Endodermal cell (in vitro differentiated cells): Measurements from ENCODE around the gene MYO5A. TPM values are rescaled to one million over a fixed set of nuclear protein-coding genes. Genes with fewer than 3 reads are reported as not detected.

ENCODE experiments used
- DNase-seq: peaks from one replicate; pipeline ENCODE4 v3.0.0-alpha.2; 2017
- H3K27ac ChIP-seq: 2 replicates; pipeline ENCODE4 v1.5.1; 2013; ENCODE audit warnings: mild to moderate bottlenecking, low read depth, low read length, moderate library complexity
- H3K27me3 ChIP-seq: 2 replicates; pipeline ENCODE4 v1.6.1; 2013; ENCODE audit warnings: mild to moderate bottlenecking, low read length, moderate library complexity; ENCODE audit not compliant: insufficient read depth, control insufficient read depth, poor library complexity, severe bottlenecking
- H3K36me3 ChIP-seq: 2 replicates; pipeline ENCODE4 v1.7.0; 2013; ENCODE audit warnings: mild to moderate bottlenecking, low read length, moderate library complexity; ENCODE audit not compliant: control insufficient read depth, insufficient read depth
- H3K4me1 ChIP-seq: one replicate; pipeline ENCODE4 v1.7.0; 2013; ENCODE audit warnings: low read length; ENCODE audit not compliant: control insufficient read depth, insufficient read depth
- H3K4me3 ChIP-seq: 2 replicates; pipeline ENCODE4 v1.5.1; 2013; ENCODE audit warnings: mild to moderate bottlenecking, low read length, moderate library complexity
- H3K9ac ChIP-seq: 2 replicates; pipeline ENCODE4 v1.6.1; 2013; ENCODE audit warnings: mild to moderate bottlenecking, low read length, moderate library complexity; ENCODE audit not compliant: poor library complexity, severe bottlenecking; ENCODE audit errors: extremely low read depth
- H3K9me3 ChIP-seq: 2 replicates; pipeline ENCODE4 v1.6.1; 2013; ENCODE audit warnings: mild to moderate bottlenecking, low read length, moderate library complexity; ENCODE audit not compliant: control insufficient read depth
- H3K27ac Mint-ChIP-seq: 2 replicates; pipeline ENCODE4 v1.8.0; 2020; ENCODE audit warnings: mixed read lengths
- H3K27me3 Mint-ChIP-seq: 2 replicates; pipeline ENCODE4 v1.8.0; 2021; ENCODE audit warnings: mild to moderate bottlenecking, mixed read lengths; ENCODE audit not compliant: insufficient read depth
- H3K36me3 Mint-ChIP-seq: 2 replicates; pipeline ENCODE4 v1.8.0; 2020; ENCODE audit warnings: low read depth, mixed read lengths
- H3K4me1 Mint-ChIP-seq: 2 replicates; pipeline ENCODE4 v1.8.0; 2020; ENCODE audit warnings: mixed read lengths
- H3K4me3 Mint-ChIP-seq: 2 replicates; pipeline ENCODE4 v1.8.0; 2020; ENCODE audit warnings: mild to moderate bottlenecking, moderate library complexity, mixed read lengths
- H3K9me3 Mint-ChIP-seq: 2 replicates; pipeline ENCODE4 v1.8.0; 2020; ENCODE audit warnings: mild to moderate bottlenecking, mixed read lengths
- CTCF ChIP-seq: fragments of 200-600 bp; sonication (generic); conservative IDR thresholded peaks from 2 replicates; pipeline ENCODE4 v1.5.0; 2021; ENCODE audit warnings: antibody characterized with exemption, mild to moderate bottlenecking
- whole genome bisulfite sequencing, 2 experiments: methylation state at CpG; one replicate each; pipeline versions ENCODE4 v1.1.5 to v1.1.7; 2013; ENCODE audit warnings: missing lambda C conversion rate in 2 of 2, mixed read lengths in 1 of 2; ENCODE audit not compliant: insufficient coverage in 1 of 2, insufficient read length in 1 of 2; 5-methylcytosine and 5-hydroxymethylcytosine counted together
- total RNA-seq, 2 donors: library from RNA; stranded (reverse); fragmentation: NEBNext Ultra II Directional in 1 of 2; extraction: Animal tissue kit (Norgen Biotek cat#: 25700) in 1 of 2; gene quantifications; 2 replicates in 1 of 2; 3 replicates in 1 of 2; pipeline ENCODE4 v1.2.1, GENCODE V29; 2021

MYO5A gene
- total RNA-seq, 2 donors from 2014 or later, result 10.0 to 13.1 TPM

- H3K4me3 Mint-ChIP-seq, result no peak overlapping the region
- Histone ChIP-seq H3K9me3 (no peaks in the 10 kb centered on the region), H3K9ac (no peak overlapping the region), H3K4me1 (no peaks in the 10 kb centered on the region), H3K36me3 (peaks cover 4% of the 10 kb centered on the region), H3K27ac (no peak overlapping the region), H3K27me3 (no peaks in the 10 kb centered on the region), H3K4me3 (no peak overlapping the region)
- WGBS, 2 experiments, result 71 to 85% methylated on average over 1 to 2 of the region's 2 CpGs
- no peaks in the 10 kb centered on the region for H3K9me3 Mint-ChIP-seq
- no peak overlapping the region for H3K27ac Mint-ChIP-seq
- no peak for DNase-seq
- H3K4me1 Mint-ChIP-seq, result no peaks in the 10 kb centered on the region
- TF ChIP-seq CTCF, result no peak
- H3K27me3 Mint-ChIP-seq, result no peaks in the 10 kb centered on the region
- H3K36me3 Mint-ChIP-seq, result peaks cover 11% of the 10 kb centered on the region
Observed at GRCh38 chr15:52317022-52317421, 211.7 kb downstream of the MYO5A start.

- H3K9me3 Mint-ChIP-seq, result peaks cover 1% of the 10 kb centered on the region
- no peaks in the 10 kb centered on the region for H3K36me3 Mint-ChIP-seq
- Histone ChIP-seq H3K9me3 (no peaks in the 10 kb centered on the region), H3K36me3 (no peaks in the 10 kb centered on the region), H3K4me1 (no peaks in the 10 kb centered on the region), H3K27ac (no peak overlapping the region), H3K27me3 (no peaks in the 10 kb centered on the region), H3K4me3 (no peak overlapping the region), H3K9ac (no peak overlapping the region)
- no peak overlapping the region for H3K27ac Mint-ChIP-seq
- H3K4me3 Mint-ChIP-seq, result no peak overlapping the region
- DNase-seq, result no peak
- 92% methylated on average over 6 of the region's 6 CpGs for WGBS, 2 experiments
- peaks cover 4% of the 10 kb centered on the region for H3K4me1 Mint-ChIP-seq
- H3K27me3 Mint-ChIP-seq, result no peaks in the 10 kb centered on the region
- TF ChIP-seq CTCF, result no peak
Observed at GRCh38 chr15:52309154-52309548, 219.5 kb downstream of the MYO5A start.

- no peak overlapping the region for H3K27ac Mint-ChIP-seq
Observed at GRCh38 chr15:52308446-52309153, 220.1 kb downstream of the MYO5A start.

More at GRCh38 chr15:52308446-52309153, 220.1 kb downstream of the MYO5A start:
- H3K36me3 ChIP-seq, result no peaks in the 10 kb centered on the region
- 50 to 85% methylated on average over 2 to 8 of the region's 8 CpGs for WGBS, 2 experiments
- peaks cover 4% of the 10 kb centered on the region for H3K4me1 Mint-ChIP-seq
- no peaks in the 10 kb centered on the region for H3K27me3 Mint-ChIP-seq
- no peak overlapping the region for H3K4me3 Mint-ChIP-seq
- no peak for TF ChIP-seq CTCF
- no peaks in the 10 kb centered on the region for H3K27me3 ChIP-seq
- no peak for DNase-seq
- H3K9ac ChIP-seq, result no peak overlapping the region
- no peaks in the 10 kb centered on the region for H3K9me3 ChIP-seq
- peaks cover 1% of the 10 kb centered on the region for H3K9me3 Mint-ChIP-seq
- H3K27ac ChIP-seq, result no peak overlapping the region
- no peak overlapping the region for H3K4me3 ChIP-seq
- no peaks in the 10 kb centered on the region for H3K36me3 Mint-ChIP-seq
- H3K4me1 ChIP-seq, result no peaks in the 10 kb centered on the region
